Stimulated activated naive CD8-positive, alpha-beta T cell treated with anti-CD3 and anti-CD28 coated beads, Interleukin-15, Interleukin-2, amounts not matched to agents 100 U/mL and 50 U/mL, for 24 hours (primary cell): ENCODE results near the gene DNASE1L1.
"Not testable (repeated sequence)": the region's sequence is repeated elsewhere in the genome, so short reads cannot be mapped to it uniquely, and the experiment has no call there.

Experiments used
- ATAC-seq: fragments of 150-1000 bp; cut with Tn5 transposase; one replicate; pipeline ENCODE4 v1.10.0; 2021
- DNase-seq: peaks from one replicate; pipeline ENCODE4 v3.0.0; 2021

Gene DNASE1L1

DNA sequence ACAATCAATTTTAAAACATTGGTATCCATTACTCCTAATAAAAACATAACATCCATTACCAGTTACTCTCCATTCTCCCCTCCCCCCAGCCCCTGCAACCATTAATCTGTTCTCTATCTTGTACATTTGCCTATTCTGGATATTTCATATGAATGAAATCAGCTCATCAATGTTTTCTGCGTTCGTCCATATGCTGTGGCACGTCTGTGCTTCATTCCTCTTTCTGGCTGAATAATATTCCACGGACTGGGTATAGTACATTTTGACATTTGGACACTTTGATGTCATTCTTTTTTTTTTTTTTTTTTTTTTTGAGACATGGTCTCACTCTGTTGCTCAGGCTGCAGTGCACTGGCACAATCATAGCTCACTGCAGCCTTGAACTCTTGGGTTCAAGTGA lies 5.2 kb downstream of the DNASE1L1 start:
- no peak for ATAC-seq
- no peak for DNase-seq

DNA sequence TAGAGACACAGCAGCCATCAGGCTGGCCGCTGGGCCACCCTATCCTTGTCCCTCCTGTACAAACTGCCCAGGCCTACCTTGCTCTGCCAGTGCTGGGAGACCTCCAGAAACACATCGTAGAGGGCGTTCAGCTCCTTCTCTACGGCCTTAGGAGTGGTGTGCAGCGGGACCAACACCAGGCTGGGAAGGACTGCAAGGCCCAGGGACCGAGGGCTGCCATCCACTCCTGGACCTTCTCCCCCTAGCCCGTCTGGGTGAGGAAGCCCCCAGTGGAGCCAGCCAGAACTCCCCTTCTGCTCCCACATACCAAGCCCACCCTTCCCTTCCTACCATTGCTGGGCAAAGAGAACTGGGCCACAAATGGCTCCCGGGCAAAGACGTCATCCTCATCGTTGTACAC lies 5.9 kb downstream of the DNASE1L1 start:
- DNase-seq (no peak), ATAC-seq (no peak)

DNA sequence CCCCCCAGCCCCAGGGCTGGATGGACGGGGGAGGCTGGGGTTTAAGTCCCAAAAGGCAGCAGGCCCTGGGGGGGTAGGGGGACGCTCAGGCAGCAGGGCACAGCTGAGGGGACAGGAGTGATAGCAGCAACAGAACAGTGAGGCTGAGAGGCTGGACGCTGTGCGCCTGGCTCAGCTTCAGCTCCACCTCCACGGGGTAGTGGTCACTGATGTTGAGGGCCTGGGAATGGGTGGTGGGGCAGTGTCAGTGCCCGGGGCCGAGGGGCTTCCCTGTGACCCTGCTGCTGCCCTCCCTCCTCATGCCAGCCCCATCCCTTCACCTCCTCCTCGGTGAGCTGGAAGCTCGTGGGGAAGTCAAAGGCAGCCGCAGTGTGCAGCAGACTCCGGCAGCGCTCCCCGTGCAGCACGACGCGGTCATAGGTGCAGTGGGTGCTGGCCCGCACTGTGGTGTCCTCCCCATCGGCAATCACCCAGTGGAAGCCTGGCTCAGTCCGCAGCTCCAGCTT lies 6.4 kb downstream of the DNASE1L1 start:
- ATAC-seq (no peak), DNase-seq (no peak)

DNA sequence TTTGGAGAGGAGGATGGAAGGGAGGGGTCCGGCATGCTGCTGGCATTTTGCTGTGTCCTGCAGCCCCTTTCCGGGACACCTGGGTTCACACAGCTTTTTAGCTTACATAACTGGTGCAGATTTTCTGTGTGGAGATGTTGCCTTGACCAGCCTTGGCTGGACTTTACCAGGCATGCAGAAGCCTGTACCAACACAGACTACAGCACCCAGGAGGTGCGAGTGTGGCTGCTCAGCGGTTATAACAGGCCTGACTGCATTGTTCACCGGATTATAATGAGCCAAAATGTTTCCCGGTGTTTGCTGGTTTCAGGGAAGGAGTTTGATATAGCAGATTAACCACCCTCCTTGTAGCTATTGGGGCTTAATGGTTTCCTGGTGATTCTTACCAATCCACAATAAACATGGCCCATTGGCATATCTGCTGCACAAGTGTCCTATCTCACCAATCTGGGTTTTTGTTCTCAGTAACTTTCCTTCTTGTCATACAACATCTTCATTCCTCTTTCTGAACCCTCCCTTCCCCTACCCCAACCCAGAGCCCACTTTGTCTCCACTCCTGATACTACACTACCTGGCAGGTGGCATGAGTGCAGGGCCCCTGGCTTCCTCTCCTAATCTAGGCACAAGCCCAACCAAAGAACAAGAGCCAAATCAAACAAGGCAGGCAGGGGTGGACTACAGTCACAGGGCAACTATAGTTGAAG lies 7.0 kb downstream of the DNASE1L1 start:
- DNase-seq (no peak), ATAC-seq (no peak)

DNA sequence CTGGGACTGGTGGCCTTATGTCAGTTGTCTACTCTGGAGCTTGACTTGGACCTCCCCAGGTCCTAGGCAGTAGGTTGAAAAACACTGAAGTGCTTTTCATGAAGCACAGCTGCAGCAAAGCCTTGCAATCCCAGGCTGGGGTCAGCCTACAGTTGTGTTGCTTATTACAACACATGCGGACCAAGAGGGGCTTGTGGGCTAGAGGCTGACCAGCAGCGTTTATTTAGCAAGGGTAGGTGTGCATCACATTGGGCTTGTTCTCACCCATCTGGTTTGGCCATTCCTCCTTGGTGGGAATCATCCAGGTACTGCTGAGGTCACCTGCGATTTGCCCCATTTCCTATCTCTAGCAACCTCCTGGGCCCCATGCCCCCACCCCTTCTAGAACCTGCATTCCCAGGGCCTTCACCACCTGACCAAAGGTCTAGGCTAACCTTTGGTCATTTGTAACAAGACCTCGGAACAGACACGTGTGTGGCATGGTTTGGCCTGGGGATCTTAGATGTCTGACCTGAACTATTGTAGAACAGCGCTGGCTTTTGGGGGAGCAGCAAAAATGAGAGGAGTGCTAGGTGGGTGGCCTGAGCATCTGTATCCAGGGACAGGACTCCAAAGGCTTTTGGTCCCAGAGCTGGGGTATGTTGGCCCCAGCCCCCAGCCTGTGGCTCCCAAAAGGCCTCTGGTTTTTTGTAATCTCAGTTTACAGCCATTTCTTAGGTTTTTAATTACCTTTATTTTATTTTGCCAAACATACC lies 7.8 kb downstream of the DNASE1L1 start:
- no peak for ATAC-seq
- peak; percentile 24 for DNase-seq

DNA sequence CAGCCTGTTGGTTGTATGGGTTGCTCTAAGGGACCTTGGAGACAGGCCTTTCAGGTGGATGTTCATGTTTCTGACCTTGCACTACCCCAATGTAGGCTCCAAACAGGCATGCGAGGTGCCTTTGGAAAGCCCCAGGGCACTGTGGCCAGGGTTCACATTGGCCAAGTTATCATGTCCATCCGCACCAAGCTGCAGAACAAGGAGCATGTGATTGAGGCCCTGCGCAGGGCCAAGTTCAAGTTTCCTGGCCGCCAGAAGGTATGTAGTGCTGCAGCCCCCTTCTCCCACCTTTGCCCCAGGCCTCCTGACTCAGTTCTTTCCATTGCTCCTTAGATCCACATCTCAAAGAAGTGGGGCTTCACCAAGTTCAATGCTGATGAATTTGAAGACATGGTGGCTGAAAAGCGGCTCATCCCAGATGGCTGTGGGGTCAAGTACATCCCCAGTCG lies 8.7 kb downstream of the DNASE1L1 start:
- not testable (repeated sequence) for ATAC-seq, DNase-seq

DNA sequence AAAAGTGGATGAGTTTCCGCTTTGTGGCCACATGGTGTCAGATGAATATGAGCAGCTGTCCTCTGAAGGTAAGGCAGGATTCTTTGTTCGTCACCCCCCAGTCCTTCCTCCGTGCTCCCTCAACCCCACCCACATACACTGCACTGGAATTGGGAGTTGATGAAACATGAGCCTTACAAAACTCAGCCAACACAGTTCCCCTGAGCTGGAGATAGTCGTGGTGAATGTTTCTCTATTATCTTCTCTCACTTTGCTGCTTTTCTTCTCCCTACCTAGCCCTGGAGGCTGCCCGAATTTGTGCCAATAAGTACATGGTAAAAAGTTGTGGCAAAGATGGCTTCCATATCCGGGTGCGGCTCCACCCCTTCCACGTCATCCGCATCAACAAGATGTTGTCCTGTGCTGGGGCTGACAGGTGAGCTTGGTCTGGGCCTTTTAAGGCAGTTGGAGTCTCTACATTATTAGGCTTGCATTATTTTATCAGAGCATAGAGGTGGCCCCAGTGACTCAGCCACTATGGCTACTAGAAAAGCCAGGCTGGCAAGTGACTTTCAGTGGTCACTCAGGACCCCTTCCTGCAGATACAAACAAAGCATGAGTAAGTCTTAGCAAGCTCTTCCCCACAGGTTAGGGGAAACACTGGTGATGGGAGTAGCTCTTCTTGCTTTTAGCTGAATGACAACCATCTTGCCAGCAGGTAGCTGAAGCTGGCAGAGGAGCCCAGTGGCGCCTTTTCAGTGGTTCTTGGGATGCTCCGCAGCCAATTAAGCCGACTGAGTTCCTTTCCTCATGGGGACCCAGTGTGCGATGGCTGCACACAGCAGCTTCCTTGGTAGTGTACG lies 9.3 kb downstream of the DNASE1L1 start:
- no peak for DNase-seq
- no peak for ATAC-seq

DNA sequence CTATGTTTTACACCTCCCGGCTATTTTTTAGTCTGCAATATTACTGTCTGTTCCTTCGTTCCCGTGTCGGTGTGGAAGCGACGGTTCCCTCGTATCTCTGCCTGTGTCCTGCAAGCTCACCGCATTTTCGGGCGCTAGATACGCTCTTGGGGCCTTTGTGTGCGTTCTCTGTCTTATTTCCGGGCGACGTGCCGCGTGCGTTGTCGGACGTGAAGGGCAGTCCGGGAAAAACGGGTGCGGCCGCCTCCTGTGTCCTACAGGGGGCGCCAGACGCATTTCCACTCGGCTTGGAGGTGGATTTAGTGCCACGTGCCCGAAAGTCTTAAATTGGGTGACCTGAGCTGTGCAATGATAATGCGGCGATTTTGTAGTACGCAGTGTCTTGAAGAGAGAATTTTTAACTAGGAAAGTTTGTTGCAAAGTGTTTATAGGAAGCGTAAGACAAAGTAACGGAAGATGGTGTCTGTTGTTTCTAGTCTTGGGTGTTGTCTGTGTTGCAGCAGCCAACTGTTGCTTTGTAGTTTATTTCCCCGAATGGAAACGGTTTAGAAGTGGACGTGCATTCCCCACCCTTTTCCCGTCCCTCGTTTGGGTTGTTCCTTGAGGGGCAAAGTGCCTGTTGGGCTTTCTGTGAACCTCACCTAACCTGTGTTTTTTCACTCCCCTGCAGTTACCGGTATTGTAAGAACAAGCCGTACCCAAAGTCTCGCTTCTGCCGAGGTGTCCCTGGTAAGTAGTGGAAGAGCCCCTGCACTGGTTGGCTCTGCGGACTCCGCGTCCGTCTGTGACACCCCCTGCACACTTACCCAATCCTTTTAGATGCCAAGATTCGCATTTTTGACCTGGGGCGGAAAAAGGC lies 10.2 kb downstream of the DNASE1L1 start:
- ATAC-seq, result peak; percentile 5
- peak; percentile 79 for DNase-seq

DNA sequence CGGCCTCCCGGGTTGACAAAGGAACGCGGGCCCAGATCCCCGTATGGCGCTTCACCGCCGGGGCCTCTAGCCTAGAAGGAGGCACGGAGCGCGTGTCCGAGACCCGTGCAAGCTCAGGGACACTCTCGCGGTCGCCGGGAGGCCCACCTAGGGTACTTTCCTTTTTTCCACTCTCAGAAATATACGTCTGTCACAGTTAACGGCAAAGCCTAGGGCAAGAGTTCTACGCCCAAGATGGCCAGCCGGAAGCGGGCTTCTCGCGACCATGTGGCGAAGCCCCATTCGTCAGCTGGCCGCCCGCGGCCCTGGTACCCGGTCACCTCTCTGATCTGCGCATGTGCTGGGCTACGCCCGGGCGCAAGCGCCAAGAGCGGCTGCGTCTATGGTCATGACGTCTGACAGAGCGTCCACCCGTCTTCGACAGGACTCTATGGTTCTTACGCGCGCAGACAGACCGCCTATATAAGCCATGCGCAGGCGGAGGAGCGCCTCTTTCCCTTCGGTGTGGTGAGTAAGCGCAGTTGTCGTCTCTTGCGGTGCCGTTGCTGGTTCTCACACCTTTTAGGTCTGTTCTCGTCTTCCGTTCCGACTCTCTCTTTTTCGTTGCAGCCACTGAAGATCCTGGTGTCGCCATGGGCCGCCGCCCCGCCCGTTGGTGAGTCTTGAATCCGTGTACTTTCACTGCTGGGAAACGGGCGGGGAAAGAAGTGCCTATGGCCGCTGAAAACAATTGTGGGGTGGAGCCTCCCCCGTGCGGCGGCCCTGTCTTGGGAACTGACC lies 11.0 kb downstream of the DNASE1L1 start, which contains the start of gene RPL10:
TSS of gene RPL10 (plus strand) at position 490 of the 780 bp plus-strand sequence. CDS start at position 633, 143 bp downstream.
- ATAC-seq (peak; percentile 85), DNase-seq (peak; percentile 87)

DNA sequence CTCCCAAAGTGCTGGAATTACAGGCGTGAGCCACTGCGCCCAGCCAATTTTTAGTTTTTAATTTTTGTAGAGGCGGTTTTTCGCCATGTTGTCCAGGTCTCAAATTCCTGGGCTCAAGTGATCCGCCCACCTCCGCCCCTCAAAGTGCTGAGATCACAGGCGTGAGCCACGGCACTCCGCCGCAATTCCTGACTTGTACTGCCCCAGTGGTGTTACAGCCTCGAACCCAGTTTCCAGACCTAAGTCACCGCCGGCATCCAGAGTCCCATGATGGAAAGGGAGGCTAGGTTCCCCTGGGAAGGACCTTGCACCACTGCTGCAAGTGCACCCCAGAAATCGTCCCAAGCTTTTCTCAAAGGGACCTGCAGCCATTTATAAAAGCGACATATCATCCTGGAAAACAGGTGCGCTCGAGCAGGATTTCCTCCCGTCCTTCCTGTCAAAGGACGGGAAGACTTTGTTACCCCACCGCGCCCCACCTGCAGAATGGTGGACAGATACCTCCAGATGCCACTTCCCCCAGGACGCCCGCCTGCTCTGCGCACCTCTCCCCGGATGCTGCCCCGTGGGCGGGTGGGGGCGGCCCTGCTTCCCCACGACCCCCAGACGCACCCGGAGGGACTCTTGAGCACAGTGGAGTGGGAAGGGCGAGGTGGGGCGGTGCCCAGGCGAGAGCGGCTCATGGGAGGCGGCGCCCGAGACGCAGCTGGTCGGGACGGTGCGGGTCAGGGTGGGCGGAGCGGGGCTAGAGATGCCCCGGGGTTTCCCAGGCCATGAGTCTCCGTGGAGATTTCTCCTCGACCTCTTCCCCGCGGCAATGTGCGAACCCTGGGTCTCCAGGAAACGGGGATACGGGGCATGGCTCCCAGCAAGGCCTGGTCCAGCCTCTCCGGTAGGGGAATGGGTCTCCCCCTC lies 11.8 kb downstream of the DNASE1L1 start:
- ATAC-seq, result peak; percentile 60
- peak; percentile 75 for DNase-seq

DNA sequence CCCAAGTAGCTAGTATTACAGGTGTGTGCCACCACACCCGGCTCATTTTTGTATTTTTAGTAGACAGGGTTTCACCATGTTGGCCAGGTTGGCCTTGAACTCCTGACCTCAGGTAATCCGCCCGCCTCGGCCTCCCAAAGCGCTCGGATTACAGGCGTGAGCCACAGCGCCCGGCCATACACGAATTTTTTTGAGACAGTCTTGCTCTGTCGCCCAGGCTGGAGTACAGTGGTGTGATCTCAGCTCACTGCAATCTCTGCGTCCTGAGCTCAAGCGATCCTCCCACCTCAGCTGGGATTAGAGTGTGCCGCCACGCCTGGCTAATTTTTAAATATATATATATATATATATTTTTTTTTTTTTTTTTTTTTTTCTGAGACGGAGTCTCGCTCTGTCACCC lies 12.7 kb downstream of the DNASE1L1 start:
- DNase-seq, ATAC-seq: not testable (repeated sequence)

DNA sequence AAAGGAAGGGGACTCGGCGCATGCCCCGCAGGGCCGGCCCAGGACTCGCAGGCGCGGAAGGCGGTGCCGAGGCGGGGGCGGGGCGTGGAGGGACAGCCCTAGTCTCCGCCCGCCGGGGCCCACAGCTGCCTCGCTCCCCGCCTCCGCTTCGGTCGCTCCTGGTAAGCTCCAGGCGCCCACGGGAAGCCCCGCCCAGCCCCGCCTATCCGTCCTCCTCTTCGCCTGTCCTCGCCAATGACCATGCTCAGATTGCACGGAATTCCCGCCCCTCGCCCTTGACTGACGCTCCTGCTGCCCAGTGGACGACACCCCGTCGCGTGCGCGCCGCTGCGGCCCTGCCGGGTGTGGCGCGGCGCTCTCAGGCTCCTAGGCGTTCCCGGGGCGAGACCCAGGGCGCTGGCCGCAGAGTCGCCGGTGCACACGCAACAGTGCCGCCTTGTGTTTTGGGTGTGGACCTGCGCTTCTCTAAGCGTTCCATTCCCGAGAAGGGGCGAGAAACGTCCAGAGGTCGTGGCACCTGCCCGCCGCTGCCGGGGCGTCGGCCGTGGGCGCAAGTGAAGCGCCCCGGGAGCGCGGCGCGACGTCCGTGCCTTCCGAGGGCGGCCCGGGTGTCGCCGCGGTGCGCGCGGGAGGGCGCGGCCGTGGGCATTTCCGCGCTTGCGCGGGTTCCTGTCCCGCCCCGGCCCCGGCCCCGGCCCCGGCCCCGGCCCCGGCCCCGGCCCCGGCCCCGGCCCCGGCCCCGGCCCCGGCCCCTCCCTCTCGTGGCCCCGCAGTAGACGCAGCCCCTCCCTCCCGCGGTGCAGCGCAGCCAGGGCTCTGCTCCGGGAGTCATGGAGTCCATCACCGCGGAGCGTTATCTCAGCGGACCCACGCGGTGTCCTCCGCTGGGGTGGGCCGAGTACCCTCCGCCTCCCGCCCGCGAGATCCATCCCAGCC lies 19.0 kb downstream of the DNASE1L1 start:
- DNase-seq, result not testable (repeated sequence)
- peak; percentile 73 for ATAC-seq

DNA sequence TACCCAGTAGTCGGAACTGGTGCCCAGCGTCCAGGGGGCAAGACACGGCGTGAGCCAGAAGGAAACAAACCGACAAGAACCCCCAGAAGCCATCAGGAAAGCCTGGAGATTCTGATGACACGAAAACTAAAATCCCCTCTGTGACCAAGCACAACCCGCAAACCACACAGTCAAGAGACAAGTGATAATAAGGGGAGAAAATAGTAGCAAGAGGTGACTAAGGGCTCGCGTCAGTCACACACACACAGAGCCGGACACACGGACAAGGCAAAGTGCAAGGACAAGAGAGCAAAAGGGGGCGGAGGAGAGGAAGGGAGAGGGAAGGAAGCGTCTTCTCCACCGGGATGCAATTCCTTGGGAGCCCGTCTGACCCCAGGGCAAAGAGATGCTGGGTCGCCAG lies 20.4 kb downstream of the DNASE1L1 start:
- DNase-seq, result not testable (repeated sequence)
- peak; percentile 14 for ATAC-seq

DNA sequence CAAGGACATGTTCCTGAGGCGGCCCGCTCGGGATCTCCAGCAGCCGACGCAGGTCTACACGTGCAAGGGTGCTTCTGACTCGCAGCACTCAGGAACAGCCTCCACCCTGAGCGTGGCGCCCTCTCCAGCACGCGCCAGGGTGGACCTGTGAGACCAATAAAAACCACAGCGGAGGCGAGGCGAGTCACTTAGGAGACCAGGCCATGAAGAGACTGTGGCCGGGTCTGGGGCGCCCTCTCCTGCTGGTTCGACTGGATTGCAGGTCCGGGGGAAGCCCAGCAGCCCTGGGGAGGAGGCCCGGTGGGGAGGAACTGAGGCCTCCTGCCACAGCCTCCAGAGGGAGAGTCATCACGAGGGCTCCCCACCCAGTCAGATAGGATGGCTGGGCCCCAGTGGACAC lies 21.0 kb downstream of the DNASE1L1 start:
- ATAC-seq, result peak; percentile 41
- DNase-seq, result not testable (repeated sequence)

DNA sequence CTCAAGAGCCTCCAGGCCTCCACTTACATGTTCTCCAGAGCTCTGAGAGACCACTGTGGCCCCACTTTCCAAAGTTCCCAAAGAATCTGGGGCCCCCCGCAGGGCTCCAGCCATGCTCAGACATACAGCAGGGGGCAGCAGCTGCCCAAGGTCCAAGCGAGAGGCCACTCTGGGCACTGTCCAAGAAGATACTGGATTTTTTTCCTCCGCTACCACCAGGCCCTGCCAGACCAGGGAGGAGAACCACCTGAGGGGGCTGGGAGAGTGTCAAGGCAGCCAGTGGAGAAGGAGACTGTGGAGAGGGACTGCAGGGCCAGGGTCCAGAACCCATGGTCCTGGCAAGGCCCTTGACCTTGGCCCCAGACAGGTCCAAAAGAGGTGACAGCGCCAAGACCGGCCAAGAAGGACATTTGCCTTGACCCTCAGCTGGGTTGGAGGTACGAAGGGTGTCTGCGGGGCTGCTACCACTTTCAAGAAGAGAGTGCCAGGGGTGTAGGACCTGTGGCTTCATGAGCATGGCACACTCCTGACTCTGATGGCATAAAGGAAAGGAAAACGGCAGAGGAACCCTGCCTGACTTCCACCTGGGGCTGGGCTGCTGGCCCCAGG lies 24.7 kb downstream of the DNASE1L1 start:
- no peak for DNase-seq
- ATAC-seq, result no peak

DNA sequence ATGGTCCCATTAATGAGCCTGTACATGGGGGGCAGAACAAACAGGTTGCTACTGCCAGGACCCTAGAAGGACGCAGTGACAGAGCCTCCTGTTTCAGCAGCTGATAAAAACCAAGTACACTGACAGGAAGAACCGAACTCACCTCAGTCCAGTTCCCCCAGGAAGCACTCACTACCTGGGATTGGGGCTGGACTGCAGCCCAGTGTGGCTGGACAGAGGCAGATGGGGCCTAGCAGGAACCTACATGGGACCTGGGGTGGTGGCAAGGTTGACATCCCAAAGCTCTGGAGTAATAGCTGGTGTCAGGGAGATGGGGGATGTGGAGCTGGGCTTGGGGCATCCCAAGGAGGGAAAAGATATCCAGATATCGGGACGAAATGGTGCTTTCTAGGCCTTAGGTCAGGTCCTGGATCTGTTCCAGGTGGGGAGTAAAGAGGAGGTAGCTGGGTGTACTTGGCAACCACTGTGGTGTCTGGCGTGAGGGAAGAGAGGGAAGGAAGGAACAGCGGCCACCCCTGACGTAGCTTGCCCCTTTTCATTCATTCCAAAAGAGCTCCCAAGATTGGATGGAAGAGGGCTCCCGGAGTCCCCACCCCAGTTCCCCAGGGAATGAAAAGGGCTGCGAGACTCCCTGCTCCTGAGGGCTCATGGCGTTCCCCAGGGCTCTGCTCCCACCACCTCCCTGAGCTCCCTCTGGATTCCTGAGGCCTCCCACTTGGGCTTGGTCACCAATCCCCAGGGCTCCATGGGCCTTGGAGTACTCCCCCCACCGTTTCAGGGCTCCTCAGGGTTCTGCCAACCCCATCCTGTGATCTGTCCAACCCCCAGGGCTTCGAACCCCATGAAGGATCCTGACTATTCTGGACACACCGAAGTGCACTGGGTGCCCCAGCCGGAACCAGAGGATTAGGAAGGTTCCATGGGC lies 25.4 kb downstream of the DNASE1L1 start:
- DNase-seq, result no peak
- no peak for ATAC-seq
